Inflammatory macrophage treated with lipopolysaccharide for 1 hour (primary cell): ENCODE results near the gene ZNF618.
"Not testable (repeated sequence)": the region's sequence is repeated elsewhere in the genome, so short reads cannot be mapped to it uniquely, and the experiment has no call there.

Source experiments
- DNase-seq, 2 donors: peaks; one replicate each; pipeline ENCODE4 v3.0.0-alpha.2; 2020 to 2022

The ZNF618 gene

GRCh38 chr9:113990975-113991471 lies 114.9 kb downstream of the ZNF618 start:
- DNase-seq = no peak

DNA sequence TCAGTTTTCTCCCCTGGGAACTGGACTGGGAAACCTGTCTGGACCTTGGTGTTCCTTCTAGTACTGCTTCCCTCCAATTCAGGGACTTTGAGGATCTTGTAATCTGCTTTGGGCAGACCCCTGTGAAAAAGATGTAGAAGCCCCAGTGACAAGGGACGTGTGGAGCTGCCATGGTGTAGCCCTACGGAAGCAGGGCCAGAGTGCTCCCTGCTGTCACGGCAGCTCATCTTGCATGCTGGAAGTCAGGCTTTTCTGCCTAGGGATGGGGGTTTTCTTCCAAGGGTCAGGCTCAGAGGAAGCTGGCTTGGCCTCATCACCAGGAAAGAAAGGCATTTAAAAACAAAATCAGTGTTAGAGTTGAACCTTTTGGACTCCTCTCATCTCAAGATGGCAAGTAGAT lies 115.6 kb downstream of the ZNF618 start:
- no peak for DNase-seq

GRCh38 chr9:113992276-113992951 lies 116.3 kb downstream of the ZNF618 start:
- DNase-seq = peak in 1 of 2 donors; percentile 8

DNA sequence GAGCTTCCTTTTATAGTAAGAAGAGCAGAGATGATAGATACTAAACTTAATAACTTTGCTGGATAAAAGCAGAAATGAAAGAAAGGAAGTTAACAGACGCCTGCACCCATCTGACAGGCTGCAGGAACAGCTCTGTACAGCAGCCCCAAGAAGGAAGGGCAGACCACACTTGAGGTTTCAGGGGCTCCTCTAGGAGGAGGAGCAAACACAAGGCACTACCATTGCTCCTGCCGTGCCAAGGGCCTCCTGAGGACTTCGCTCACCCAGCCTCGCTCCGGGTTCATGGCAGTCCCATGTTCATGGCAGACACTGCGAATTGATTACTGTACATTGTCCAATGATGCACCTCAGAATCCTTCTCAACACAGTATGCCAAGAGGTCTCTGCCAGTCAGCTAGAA lies 116.9 kb downstream of the ZNF618 start:
- peak; percentile 15 to 29 for DNase-seq

DNA sequence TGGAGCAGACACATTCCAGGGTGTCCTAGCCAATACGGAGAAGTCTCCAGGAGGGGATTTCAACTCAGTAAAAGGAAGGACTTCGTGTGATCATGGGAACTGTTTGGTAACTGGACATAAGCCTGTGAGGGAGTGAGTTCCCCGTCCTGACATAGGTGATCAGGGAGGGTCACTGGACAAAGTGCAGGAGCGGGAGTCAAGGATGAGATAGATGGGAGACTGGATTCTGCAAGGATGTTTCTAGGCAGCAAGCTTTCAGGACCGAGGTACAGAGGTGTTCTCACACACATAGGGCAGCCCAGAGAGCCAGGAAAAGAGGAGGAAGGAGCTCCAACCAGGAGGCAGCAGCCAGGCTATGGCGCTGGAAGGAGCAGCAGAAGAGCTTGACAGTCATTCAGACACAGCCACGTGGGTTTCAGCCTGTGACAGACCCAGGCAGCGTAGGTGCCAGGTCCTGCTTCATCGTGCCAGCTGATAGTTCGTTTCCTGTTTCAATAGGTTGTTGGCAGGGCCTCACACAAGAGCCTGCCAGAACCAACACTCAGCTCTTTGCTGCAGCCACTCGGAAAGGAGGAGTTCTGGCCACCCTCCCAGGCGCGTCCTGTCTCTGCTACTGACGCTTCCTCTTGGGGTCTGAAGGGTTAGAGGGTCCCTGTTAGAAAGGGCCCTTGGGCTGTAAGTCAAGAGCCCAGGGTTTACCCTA lies 117.9 kb downstream of the ZNF618 start:
- peak; percentile 7 to 45 for DNase-seq

DNA sequence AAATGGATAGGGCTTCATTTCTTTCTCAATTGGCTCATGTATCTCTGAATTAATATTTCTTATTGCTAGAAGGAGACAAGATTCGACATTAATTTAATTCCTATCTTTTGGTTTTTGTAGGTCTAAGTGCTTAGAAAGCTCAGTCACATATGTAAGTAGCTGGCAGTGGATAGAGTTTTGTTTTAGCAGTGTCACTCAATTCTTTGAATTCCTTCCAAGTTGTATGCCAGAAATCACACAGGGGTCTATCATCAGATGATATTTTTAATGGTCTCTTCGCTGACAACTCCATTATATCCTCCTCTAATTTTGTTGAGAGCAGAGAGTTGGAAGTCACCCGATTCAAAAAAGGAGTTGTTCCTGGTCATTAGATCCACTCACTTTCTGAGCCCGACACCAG lies 119.3 kb downstream of the ZNF618 start:
- DNase-seq = no peak

- DNase-seq = no peak
Observed at GRCh38 chr9:113995963-113996362, 119.9 kb downstream of the ZNF618 start.

DNA sequence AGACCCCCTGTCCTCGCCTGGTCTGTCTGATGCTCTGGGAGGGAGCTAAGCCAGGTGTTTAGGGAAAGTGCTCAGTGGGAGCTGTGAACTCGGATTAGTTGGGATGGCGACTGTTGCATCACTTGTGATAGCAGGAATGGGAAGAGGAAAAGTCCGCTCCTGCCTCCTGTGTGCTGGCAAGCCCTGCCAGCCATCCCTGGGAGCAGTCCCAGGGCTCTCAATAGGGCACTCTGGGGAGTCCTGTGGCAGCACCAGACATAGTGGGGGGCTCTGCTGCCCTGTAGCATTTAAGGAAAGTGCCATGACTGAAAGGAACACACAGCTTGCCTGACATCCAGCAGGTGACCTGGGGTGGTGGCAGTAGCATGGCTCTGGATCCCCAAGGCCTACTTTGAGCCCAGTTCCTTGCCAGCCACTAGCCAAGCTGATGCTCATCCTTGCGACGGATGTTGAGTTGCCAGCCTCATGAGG lies 120.5 kb downstream of the ZNF618 start:
- DNase-seq = no peak

DNA sequence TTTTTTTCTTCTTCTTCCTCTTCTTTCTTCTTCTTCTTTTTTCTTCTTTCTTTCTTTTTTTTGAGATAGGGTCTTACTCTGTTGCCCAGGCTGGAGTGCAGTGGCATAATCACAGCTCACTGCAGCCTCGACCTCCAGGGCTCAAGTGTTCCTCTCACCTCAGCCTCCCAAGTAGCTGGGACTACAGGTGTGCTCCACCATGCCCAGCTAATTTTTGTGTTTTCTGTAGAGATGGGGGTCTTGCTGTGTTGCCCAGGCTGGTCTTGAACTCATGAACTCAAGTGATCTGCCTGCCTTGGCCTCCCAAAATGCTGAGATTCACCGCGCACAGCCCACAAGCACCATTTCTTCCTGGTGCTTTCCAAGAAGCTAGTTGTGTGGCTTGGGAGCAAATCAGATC lies 121.0 kb downstream of the ZNF618 start:
- DNase-seq = not testable (repeated sequence)

- no peak for DNase-seq
Observed at GRCh38 chr9:113997610-113998009, 121.5 kb downstream of the ZNF618 start.

DNA sequence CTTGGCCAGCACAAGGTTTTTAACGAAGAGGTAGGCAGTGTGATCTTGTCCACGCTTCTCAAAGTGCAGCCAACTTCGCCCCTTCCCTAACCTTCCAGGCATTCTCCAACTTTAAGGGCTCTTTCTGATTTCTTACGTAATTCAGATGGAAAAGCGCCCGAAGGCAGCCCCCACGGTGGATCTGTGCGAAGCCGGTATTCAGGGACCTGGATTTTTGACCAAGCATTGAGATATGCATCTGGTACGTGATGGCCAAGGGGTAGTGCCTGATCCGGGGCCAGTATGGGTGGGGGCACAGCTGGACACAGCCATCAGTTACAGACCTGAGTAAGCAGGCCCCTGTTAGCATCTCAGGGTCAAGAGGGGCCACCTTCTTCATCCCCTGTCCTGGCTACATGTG lies 122.0 kb downstream of the ZNF618 start:
- DNase-seq = no peak

DNA sequence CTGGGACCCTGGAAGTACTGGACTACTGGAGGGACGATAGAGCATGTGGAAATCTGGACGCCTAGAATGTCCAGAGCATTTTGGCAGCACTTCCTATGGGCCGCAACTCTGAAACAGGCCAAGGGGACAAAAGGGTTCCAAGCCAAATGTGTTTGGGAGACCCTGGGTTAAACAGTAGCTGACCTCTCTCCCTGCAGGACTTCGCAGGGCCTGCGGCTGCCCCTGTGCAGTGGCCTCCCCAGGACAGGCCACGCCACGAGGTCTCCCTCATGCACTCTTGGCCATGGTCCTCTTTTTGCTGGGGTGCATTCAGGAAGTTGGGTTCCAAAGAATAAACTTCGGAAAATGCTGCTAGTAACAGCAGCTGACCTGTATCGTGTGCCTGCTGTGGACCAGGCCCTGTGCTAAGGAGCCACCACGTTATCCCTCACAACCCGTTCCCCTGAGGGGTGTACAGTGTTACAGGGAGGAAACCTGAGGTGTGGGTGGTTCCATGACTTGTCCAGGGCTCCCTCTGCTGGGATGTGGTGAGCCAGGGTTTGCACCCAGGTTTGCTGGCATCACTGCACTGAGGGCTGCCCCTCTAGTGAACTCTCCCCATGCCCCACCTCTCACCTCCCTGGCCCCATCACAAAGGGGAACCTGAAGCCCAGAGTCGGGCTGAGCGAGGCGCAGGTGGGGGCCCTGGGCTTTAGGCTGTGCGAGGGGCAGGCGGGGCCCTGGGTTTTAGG lies 122.6 kb downstream of the ZNF618 start:
- no peak for DNase-seq

- DNase-seq = peak; percentile 17 to 65
Observed at GRCh38 chr9:113999256-114000062, 123.3 kb downstream of the ZNF618 start.

- no peak for DNase-seq
Observed at GRCh38 chr9:114000063-114000454, 124.0 kb downstream of the ZNF618 start.

DNA sequence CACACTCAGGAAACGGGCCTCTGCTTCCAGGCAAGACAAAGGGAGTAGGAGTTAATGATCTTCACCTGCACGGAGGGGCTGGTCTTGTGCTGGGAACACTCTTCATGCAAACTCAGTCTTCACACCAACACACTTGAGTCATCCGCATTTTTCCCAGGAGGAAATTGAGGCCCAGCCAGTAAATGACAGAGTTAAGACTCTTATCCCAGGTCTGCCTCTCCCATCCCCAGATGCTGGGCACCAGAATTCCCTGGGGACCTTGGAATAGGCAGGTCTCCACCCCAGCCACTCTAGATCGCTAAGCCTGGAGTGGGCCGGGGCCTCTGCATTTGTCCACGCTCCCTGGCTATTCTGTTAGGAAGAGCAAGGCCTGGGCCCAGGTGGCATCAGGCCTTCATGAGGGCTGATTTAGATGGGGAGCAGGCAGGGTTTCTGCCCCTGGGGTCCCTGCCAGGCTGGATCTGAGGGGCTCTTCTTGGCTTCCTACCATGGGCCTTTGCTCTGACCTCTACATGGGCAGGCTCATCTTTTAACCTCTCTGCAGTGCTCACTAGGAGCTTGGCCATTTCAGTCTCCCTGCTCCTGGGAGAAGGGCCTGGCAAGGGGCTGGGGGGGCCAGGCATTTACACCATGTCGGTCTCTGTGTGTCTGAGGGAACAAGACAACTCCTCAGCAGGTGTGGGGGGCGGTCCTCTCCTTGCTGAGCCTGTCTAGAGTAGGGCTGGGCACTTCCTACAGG lies 124.7 kb downstream of the ZNF618 start:
- DNase-seq = no peak

DNA sequence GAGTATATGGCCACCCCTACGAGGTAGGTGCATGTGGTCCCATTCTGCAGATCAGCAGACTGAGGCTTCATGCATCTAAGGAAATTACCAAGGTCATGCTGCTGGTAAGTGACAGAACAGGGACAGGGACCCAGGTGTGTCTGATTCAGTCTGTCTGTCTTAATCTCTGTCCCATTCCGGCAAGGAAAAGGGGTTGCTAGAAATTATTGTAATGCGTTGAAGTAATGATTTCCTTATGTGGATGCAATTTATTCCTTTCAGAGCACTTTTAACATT lies 125.2 kb downstream of the ZNF618 start:
- DNase-seq = no peak

DNA sequence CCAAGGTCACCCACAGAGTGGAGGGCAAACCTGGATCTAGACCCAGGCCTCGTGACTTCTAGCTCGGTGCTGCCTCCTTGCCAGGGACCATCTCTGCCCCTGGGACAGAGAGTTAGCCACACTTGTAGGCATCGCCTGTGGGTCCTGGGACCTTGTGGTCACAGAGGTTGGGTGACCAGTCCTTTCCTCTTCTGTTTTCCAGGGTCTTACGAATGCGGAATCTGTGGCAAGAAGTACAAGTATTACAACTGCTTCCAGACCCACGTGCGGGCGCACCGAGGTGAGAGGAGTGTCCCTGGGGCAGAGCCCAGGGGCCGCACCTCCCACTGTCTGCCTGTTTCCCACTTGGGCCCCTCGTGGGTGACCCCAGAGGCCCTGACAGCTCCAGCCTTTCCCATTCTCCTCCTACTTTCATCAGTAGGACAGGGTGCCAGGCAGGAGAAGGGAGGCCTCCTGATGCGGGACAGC lies 125.7 kb downstream of the ZNF618 start:
- no peak for DNase-seq

- no peak for DNase-seq
Observed at GRCh38 chr9:114002271-114002985, 126.3 kb downstream of the ZNF618 start.

DNA sequence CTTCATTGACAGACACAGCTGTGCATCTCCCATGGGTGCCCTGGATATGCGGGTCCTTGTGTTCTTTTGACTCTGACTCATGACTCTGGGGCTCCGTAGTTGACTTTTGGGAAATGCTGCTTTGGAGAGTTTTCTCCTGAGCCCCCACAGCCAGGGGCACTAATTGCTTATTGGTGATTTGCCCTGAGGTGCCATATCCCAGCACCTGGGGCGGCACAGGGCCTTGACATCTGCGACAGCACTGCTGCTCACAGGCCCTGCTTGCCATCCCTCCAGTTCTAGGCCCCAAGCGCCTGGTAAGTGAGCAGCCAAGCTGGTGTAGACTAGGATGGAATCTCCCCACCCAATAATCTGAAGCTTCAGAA lies 126.9 kb downstream of the ZNF618 start:
- DNase-seq = no peak

DNA sequence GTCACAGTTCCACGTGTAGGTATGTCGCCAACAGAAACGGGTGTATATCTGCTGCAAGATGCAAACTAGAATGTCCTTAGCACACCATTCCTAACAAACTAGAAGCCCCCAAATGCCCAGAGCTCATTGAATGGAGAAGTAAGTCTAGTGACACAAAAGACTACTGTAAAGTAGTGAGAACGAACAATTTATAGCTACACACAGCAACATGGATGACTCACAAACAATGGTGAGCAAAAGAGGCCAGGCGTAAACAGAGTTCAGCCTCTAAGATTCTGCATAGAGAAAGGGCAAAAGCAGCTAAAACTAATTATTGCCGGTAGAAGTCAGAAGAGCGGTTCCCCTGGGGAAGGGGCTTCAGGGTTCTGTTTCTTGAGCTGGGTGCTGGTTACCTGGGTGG lies 127.2 kb downstream of the ZNF618 start:
- no peak for DNase-seq

DNA sequence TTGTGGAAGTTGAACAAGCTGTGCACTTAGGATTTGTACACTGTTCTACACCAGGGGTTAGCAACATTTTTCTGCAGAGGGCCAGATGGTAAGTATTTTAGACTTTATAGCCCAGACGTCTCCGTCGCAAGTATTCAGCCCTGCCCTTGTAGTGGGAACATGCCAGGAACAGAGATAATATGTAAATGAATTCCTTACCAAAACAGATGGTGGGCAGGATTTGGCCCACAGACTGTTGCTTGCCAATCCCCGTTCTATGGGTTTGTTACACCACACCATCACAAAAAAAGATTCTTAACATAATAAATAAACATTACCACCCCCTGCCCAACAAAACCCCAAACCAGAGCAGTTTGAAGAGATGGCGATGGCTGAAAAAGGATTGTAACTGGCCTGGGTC lies 127.6 kb downstream of the ZNF618 start:
- no peak for DNase-seq
